GM18520 (cell line): ENCODE data around the gene ZNF860.
"Not testable (repeated sequence)": the region's sequence is repeated elsewhere in the genome, so short reads cannot be mapped to it uniquely, and the experiment has no call there.

Experiments
- ATAC-seq: cut with Tn5 transposase; IDR thresholded peaks from one replicate; pipeline ENCODE4 v1.9.1; 2021; ENCODE audit not compliant: unreplicated experiment

ZNF860 gene

DNA sequence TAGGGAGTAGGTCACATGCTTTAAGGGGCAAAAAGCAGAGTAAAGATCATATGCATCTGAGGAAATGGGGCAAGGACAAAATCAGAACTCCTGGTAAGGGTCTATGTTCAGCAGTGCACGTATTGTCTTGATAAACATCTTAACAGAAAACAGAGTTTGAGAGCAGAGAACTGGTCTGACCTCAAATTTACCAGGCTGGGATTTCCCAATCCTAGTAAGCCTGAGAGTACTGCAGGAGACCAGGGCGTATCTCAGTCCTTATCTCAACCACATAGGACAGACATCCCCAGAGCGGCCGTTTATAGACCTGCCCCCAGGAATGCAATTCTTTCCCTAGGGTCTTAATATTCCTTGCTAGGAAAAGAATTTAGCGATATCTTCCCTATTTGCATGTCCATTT is 13.5 kb downstream of the ZNF860 start:
- not testable (repeated sequence) for ATAC-seq

DNA sequence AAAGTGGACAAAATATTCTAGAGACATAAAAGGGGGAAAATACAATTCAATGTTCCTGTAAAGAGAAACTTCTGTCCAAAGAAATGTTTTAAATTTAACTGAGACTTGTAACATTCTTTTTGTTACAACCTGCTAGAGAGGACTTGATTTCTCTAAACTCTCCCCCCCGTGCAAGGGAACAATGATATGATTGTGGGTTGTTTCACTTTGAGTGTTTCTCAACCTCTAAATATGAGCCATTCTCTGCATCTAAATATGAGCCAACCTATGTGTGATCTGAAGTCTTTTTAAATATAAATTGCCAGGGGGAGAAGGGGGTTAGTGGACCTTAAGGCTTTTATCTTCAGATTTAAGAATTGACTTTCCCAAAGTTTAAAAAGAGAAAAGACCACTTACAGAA is 14.6 kb downstream of the ZNF860 start:
- no peak for ATAC-seq

GRCh38 chr3:31997500-31997899 is 15.9 kb downstream of the ZNF860 start:
- ATAC-seq, result no peak

DNA sequence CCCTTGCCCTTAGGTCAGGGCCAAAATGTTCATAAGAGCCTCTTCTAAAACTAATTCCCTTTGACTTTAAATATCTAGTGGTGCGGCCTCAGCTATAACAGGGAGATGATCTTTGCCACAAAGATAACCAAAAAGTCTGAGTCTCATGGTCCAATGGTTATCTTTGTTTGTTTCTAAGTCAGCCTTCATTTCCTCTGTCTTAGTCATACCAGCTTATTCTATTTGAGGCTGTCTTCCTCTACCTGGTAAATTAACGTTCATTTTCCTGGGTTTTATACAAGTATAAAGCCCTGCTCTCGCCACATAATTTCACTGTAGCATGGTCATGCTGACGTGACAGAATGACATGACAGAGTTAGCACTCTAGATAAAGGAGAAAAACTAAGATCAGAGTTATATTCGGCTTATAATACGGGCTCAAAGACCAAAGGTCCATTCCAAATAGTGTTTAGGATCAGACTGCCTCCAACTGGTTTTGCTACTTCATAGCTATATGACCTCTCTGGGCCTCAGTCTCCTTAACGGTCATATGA is 18.4 kb downstream of the ZNF860 start:
- ATAC-seq, result no peak

DNA sequence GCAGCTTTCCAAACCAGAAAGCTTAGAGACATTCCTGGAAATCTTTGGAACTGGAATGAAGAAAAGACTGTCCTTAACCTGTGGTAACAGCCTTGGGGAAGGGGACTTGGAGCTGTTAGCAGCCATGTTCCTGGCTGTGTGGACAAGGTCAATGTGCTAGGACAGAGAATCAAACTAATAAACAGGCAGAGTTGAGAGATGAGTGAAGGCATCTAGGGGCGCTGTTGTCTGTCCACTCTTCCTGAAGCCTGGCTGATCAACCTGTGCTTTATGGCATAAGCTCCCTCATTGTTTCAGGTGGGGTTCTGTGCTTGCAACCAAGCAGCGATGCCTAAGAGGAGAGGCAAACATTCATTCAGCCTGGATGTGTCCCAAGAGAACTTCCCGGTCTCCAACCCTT is 19.3 kb downstream of the ZNF860 start:
- no peak for ATAC-seq

- ATAC-seq, result no peak
Measured at GRCh38 chr3:32002561-32003368, 21.2 kb downstream of the ZNF860 start.

DNA sequence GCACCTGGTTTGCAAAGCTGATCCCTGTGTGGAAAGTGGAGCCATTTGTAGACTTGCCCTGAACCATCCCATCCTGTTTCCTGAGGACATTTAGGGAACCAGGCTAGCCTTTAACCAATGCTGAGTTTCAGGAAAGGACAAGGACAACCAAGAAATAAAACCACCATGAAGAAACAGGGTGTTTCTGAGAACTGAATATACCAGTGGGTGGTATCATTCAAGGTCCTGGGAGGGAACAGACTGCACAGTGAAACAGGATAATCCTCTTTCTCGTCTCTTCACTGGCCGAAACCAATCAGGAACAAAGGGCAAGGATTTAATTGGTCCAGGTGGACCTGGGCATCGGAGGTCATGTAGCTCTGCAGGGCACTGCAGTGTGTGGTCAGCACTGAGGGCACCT is 21.8 kb downstream of the ZNF860 start:
- no peak for ATAC-seq

DNA sequence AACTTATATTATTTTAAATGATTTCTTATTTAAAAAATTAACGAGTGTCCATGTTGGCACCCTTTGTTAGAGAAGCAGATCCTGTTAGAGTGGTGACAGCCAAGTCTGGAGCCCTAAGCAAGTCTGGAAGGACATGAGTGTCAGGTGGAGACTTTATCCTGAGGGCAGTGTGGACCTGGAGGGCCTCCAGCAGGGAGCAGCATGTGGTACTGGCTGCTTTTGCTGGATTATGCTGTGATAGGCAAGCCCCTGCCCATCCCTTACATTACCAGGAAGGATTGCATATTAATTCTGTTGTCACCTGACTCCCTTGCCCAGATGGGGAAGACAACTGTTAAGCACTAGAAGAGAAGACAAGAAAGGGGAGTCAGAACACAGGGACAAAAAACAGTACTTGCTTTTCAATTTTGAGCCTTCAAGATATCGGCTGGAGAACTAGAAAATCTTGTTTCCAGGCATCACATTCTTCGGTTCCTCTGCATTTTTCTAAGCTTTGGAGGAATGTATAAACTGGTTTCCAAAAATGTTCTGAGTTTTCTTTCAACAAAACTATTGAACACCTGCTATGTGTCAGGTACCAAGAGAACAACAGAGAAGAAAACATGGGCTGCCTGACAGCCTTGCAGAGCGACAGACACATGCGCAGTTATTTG is 22.7 kb downstream of the ZNF860 start:
- no peak for ATAC-seq

DNA sequence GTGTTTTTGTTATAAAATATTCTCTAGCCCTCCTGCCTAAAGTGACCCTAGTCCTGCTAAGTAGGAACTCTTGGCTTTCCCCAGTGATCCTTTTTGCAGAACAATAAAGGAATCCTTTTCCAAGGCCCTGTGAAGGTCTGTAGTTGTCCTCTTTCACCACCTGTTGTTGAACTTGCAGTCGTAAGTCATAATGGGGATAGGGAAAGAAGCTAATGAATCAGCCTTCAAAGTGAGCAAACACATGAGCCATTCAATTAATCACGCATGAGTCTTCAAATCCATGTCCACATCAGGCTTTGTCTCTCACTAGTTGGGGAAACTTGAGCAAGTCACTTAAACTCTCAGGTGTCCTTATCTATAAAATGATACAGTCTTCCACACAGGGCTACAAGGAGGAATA is 27.6 kb downstream of the ZNF860 start:
- no peak for ATAC-seq

DNA sequence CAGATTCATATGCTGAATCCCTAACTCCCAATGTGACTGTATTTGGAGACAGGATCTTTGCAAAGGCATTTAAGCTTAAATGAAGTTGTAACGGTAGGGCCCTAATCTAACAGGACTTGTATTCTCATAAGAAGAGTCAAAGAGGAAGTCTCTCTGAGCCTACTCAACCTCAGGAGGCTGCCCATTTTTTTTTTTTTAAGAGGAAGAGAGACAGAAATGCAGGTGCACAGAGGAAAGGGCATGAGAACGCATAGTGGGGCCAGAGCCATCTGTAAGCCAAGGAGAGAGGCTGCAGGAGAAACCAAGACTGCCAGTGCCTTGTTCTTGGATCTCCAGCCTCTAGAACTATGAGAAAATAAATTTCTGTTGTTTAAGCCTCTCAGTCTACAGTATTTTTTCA is 28.4 kb downstream of the ZNF860 start:
- no peak for ATAC-seq

- not testable (repeated sequence) for ATAC-seq
Measured at GRCh38 chr3:32010699-32011098, 29.1 kb downstream of the ZNF860 start.

DNA sequence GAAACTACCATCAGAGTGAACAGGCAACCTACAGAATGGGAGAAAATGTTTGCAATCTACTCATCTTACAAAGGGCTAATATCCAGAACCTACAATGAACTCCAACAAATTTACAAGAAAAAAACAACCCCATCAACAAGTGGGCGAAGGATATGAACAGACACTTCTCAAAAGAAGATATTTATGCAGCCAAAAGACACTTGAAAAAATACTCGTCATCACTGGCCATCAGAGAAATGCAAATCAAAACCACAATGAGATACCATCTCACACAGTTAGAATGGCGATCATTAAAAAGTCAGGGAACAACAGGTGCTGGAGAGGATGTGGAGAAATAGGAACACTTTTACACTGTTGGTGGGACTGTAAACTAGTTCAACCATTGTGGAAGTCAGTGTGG is 34.1 kb downstream of the ZNF860 start:
- ATAC-seq, result not testable (repeated sequence)

DNA sequence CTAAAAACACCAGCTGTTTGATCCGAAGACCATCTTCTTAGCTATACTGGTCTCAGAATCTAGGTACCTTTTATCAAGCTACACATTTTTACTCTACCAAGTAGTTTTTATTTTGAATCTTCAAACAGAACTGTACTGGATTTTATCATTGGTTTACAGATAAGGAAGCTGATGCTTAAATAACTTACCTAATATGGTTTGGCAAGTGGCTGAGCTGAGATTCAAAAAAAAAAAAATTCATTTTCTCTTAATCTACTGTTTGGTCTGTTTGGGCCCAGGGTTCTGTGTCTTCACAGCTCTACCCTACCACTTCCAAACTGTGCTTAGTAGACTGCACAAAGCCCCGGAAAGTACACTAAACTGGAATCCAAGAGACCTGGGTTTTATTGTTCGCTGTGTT is 35.7 kb downstream of the ZNF860 start:
- ATAC-seq, result no peak

DNA sequence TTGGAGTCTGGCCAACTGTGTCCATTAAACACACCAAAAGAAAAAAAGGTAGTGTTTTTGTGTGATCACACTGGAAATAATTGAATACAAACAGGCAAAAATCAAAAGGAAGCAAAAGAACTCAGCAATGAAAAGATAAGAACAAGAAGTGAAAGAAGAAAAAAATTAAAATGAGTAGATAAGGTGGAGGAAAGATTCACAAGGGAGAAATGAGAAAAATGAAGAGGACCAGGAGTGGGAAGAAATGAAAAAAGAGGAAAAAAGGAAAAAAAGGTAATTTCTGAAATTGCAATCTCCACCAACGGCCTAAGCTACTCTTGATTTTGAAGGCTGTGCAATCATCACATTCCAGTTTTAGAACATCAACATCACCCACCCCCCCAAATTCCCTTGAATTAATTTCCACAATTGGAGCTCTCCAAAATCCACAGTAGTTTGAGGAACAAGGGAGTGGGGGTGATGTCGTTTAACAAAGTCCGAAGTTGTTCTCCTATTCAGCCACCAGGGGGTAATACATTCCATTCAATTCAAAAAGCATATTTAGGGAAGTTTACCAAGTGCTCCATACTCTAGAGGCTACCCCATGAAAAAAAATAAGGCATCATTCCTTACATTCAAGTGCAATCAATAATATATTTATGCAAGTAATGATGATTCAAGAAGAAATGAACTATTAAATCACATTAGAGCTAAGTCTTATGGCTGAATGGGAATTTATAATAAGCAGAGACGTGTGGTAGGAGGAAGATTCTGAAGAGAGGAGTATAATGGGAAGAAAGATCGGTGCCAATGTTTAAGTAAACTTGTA is 37.4 kb downstream of the ZNF860 start:
- no peak for ATAC-seq

- no peak for ATAC-seq
Measured at GRCh38 chr3:32021155-32021554, 39.6 kb downstream of the ZNF860 start.

- ATAC-seq, result no peak
Measured at GRCh38 chr3:32021748-32022147, 40.2 kb downstream of the ZNF860 start.

DNA sequence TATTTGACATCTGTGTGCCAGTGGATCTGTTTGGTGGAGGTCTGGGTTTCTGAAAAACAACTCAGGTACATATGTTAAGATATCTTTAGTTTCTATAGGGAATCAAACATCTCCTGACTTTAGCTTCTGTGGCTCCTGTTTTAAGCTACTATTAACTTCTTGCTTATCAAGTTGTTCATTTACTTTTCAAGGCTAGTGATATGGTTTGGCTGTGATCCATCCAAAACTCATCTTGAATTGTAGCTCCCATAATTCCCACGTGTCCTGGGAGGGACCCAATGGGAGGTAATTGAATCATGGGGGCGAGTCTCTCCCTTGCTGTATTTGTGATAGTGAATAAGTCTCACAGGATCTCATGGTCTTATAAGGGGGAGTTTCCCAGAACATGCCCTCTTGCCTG is 41.4 kb downstream of the ZNF860 start:
- no peak for ATAC-seq

DNA sequence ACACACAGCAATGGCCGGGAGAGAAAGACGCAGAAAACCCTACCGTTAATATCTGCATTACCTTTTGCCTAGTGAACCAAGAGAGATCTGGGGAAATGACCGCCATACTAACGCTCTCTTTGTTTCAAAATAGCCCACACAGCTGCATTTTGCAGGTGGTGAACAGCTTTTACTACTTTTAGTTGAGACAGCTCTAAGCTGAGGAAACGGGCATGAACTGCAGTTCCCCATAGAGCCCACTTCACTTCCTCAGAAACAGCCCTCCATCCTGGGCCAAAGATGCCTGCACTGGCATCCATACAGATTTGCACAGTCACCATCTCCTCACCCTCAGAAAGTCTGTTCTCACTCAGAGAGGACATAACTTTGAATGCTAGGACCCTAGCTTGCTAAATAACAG is 45.0 kb downstream of the ZNF860 start:
- ATAC-seq, result no peak

- ATAC-seq, result no peak
Measured at GRCh38 chr3:32037932-32038267, 56.4 kb downstream of the ZNF860 start.

- ATAC-seq, result no peak
Measured at GRCh38 chr3:32041316-32041715, 59.8 kb downstream of the ZNF860 start.
